ENCODE results near the gene ARID1B. TPM values are rescaled to one million over a fixed set of nuclear protein-coding genes. Genes with fewer than 3 reads are reported as not detected.

Gene ARID1B
- total RNA-seq, 1 donor from 2014 or later = 101 TPM

DNA sequence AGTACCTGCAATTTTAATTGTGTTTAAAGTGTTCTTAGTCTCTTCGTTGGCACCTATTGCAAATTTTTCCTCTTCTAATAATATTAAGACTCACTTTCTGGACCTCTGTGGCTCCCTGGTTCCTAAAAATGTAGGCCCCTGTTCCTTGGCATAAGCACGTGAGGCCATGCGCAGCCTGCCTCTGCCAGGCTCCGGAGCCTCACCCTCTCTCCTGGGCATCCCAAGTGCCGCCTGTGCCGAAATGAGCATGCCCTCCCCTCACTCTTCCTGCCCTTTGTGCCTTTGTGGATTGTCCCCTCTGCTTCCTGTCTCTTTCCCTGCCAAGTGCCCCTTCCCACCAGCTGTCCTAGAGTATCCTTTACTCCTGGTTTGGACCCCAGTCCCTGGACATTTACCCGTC, 300.1 kb downstream of the ARID1B start:
- no peak overlapping the region for H3K27ac Mint-ChIP-seq (ENCODE audit: unreplicated experiment)
- peaks cover 6% of the 10 kb centered on the region for H3K36me3 Mint-ChIP-seq (ENCODE audit: low read depth)
- TF ChIP-seq, protein P1, sequence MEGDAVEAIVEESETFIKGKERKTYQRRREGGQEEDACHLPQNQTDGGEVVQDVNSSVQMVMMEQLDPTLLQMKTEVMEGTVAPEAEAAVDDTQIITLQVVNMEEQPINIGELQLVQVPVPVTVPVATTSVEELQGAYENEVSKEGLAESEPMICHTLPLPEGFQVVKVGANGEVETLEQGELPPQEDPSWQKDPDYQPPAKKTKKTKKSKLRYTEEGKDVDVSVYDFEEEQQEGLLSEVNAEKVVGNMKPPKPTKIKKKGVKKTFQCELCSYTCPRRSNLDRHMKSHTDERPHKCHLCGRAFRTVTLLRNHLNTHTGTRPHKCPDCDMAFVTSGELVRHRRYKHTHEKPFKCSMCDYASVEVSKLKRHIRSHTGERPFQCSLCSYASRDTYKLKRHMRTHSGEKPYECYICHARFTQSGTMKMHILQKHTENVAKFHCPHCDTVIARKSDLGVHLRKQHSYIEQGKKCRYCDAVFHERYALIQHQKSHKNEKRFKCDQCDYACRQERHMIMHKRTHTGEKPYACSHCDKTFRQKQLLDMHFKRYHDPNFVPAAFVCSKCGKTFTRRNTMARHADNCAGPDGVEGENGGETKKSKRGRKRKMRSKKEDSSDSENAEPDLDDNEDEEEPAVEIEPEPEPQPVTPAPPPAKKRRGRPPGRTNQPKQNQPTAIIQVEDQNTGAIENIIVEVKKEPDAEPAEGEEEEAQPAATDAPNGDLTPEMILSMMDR (conservative IDR thresholded peaks at IDR 0.05) = no peak
- no peak for DNase-seq (ENCODE audit: low read depth, low spot score)
- H3K9me3 Mint-ChIP-seq = no peaks in the 10 kb centered on the region
- H3K4me1 Mint-ChIP-seq = peaks cover 48% of the 10 kb centered on the region
- H3K4me3 Mint-ChIP-seq = no peak overlapping the region
- no peaks in the 10 kb centered on the region for H3K27me3 Mint-ChIP-seq (ENCODE audit: low read depth)

GRCh38 chr6:157078326-157078725, 301.1 kb downstream of the ARID1B start:
- no peak for DNase-seq (ENCODE audit: low read depth, low spot score)
- H3K4me1 Mint-ChIP-seq = peaks cover 56% of the 10 kb centered on the region

DNA sequence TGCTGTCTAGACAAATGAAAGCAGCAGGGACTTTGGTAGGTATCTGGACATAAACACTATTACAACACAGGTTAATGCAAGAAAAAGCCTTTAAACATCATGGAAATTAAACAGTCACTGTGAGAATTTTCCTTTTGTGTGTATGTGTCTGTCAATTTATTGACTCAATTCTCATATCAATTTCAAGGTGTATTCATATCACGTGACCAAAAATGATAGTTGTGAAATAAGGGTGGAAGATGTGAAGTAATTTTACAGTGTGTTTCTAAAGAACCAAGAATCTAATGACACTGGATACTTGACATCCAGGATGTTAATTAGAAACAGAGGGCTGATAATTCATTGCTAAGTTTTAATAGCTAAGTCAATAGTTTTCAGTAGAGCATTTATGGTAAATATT, 302.1 kb downstream of the ARID1B start:
- no peak for DNase-seq (ENCODE audit: low read depth, low spot score)
- H3K36me3 Mint-ChIP-seq (ENCODE audit: low read depth) = peaks cover 6% of the 10 kb centered on the region
- H3K4me1 Mint-ChIP-seq = peaks cover 54% of the 10 kb centered on the region
- H3K4me3 Mint-ChIP-seq = no peak overlapping the region
- H3K27me3 Mint-ChIP-seq (ENCODE audit: low read depth) = no peaks in the 10 kb centered on the region
- no peak overlapping the region for H3K27ac Mint-ChIP-seq (ENCODE audit: unreplicated experiment)
- TF ChIP-seq, protein P1 (conservative IDR thresholded peaks at IDR 0.05) = no peak
- no peaks in the 10 kb centered on the region for H3K9me3 Mint-ChIP-seq

More at GRCh38 chr6:157078326-157078725, 301.1 kb downstream of the ARID1B start:
- TF ChIP-seq, protein P1 (conservative IDR thresholded peaks at IDR 0.05) = no peak
- H3K27ac Mint-ChIP-seq (ENCODE audit: unreplicated experiment) = no peak overlapping the region
- H3K27me3 Mint-ChIP-seq (ENCODE audit: low read depth) = no peaks in the 10 kb centered on the region
- H3K36me3 Mint-ChIP-seq (ENCODE audit: low read depth) = peaks cover 6% of the 10 kb centered on the region
- H3K9me3 Mint-ChIP-seq = no peaks in the 10 kb centered on the region
- no peak overlapping the region for H3K4me3 Mint-ChIP-seq

- Mint-ChIP-seq H3K36me3 (ENCODE audit: low read depth) (peaks cover 6% of the 10 kb centered on the region), H3K27me3 (ENCODE audit: low read depth) (no peaks in the 10 kb centered on the region), H3K4me1 (peaks cover 54% of the 10 kb centered on the region), H3K4me3 (no peak overlapping the region), H3K27ac (ENCODE audit: unreplicated experiment) (no peak overlapping the region), H3K9me3 (no peaks in the 10 kb centered on the region)
- TF ChIP-seq, protein P1 (conservative IDR thresholded peaks at IDR 0.05) = no peak
- no peak for DNase-seq (ENCODE audit: low read depth, low spot score)
Measured at GRCh38 chr6:157079771-157080170, 302.6 kb downstream of the ARID1B start.

DNA sequence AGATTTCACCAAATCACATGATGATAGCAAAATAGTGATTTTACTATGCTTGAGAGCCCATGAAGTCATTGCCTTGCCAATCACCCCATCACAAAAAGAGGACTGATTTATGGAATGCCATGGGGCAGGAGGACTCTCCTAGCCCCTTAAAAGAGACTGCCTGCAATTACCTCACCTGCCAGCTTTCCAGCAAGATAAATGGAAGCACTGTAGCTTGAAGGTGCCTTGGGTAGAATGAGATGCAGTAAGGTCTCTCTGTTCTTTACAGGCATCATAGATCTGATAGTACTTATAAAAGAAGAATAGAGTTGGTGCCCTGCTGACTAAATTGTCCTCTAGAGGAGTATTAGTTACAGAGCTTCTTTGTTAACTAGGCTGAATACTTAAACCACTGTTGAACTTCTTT, 303.8 kb downstream of the ARID1B start:
- no peaks in the 10 kb centered on the region for H3K9me3 Mint-ChIP-seq
- H3K4me3 Mint-ChIP-seq = no peak overlapping the region
- DNase-seq (ENCODE audit: low read depth, low spot score) = no peak
- TF ChIP-seq, protein P1 (conservative IDR thresholded peaks at IDR 0.05) = no peak
- no peaks in the 10 kb centered on the region for H3K27me3 Mint-ChIP-seq (ENCODE audit: low read depth)
- H3K27ac Mint-ChIP-seq (ENCODE audit: unreplicated experiment) = no peak overlapping the region
- H3K36me3 Mint-ChIP-seq (ENCODE audit: low read depth) = peaks cover 5% of the 10 kb centered on the region
- peaks cover 51% of the 10 kb centered on the region for H3K4me1 Mint-ChIP-seq

DNA sequence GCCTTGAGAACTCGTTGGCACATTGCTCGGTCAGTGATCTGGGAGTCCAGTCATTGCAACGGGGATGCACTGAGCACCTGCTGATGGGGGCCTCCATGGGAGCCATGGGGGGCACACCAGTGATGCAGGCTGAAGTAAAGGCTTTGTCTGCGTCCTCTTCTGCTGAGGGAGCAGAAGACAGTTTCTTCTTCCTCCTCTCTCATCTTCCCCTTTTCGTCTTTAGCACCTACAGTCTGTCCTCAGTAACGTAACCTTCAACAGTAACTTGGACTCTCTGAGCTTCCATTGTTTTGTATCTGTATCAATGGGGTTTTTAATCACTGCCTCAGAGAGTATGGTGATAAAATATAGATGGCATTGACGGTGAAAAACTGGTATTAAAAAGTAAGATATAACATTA, 306.2 kb downstream of the ARID1B start:
- TF ChIP-seq, protein P1 (conservative IDR thresholded peaks at IDR 0.05) = no peak
- no peak for DNase-seq (ENCODE audit: low read depth, low spot score)
- H3K4me3 Mint-ChIP-seq = no peak overlapping the region
- H3K36me3 Mint-ChIP-seq (ENCODE audit: low read depth) = peaks cover 5% of the 10 kb centered on the region
- H3K9me3 Mint-ChIP-seq = no peaks in the 10 kb centered on the region
- no peak overlapping the region for H3K27ac Mint-ChIP-seq (ENCODE audit: unreplicated experiment)
- H3K4me1 Mint-ChIP-seq = peaks cover 35% of the 10 kb centered on the region
- H3K27me3 Mint-ChIP-seq (ENCODE audit: low read depth) = no peaks in the 10 kb centered on the region

All from neural crest cell (in vitro differentiated cells).